Measurements from ENCODE around the gene KANSL2. TPM values are rescaled to one million over a fixed set of nuclear protein-coding genes. Genes with fewer than 3 reads are reported as not detected.

The KANSL2 gene
- total and polyA plus RNA-seq, 2 of the 13 experiments (the other 11 are each of a cell fraction or from before 2014, with no cell fraction given) = 24.1 to 41.3 TPM

- no peak for TF ChIP-seq ZKSCAN5 (CRISPR knock-in tag; IDR thresholded peaks at IDR 0.05)
- no peak for TF ChIP-seq TRIM22 (IDR thresholded peaks at IDR 0.05)
- TF ChIP-seq ZNF788 (CRISPR knock-in tag; IDR thresholded peaks at IDR 0.05; ENCODE audit: borderline replicate concordance) = peak; percentile 58; the same call in 1 of the 2 replicates
- peak; percentile 96 for TF ChIP-seq ZNF781 (CRISPR knock-in tag; IDR thresholded peaks at IDR 0.05; ENCODE audit: borderline replicate concordance, not compliant biosample characterization)
- TF ChIP-seq ZBTB20 (CRISPR knock-in tag; IDR thresholded peaks at IDR 0.05; ENCODE audit: borderline replicate concordance, low read depth) = peak; percentile 57; the same call in 1 of the 2 replicates
- TF ChIP-seq ZNF776 (CRISPR knock-in tag; IDR thresholded peaks at IDR 0.05) = peak; percentile 93
- no peak for TF ChIP-seq ZNF235 (CRISPR knock-in tag; IDR thresholded peaks at IDR 0.05; ENCODE audit: borderline replicate concordance)
- TF ChIP-seq ARNT (IDR thresholded peaks at IDR 0.05) = no peak
- peak; percentile 95 for TF ChIP-seq ZNF230 (CRISPR knock-in tag; IDR thresholded peaks at IDR 0.05)
- peak; percentile 90 for TF ChIP-seq KLF11 (CRISPR knock-in tag; IDR thresholded peaks at IDR 0.05)
- TF ChIP-seq ZNF350 (CRISPR knock-in tag; IDR thresholded peaks at IDR 0.05; ENCODE audit: borderline replicate concordance, low read depth) = peak; percentile 87
- TF ChIP-seq NCOR1 (IDR thresholded peaks at IDR 0.05; ENCODE audit: borderline replicate concordance, low read length) = peak; percentile 55; the same call in 1 of the 2 replicates
- 0 out of 2 replicates have a peak, but pooled peaks have one; percentile 75 for TF ChIP-seq ZNF576 (CRISPR knock-in tag; IDR thresholded peaks at IDR 0.05)
- peak; percentile 84 for TF ChIP-seq PBX2 (CRISPR knock-in tag; IDR thresholded peaks at IDR 0.05)
- 0 out of 2 replicates have a peak, but pooled peaks have one; percentile 17 for TF ChIP-seq ATF7-NPFF (CRISPR knock-in tag; IDR thresholded peaks at IDR 0.05; ENCODE audit: low read depth)
- no peak for TF ChIP-seq GLMP (CRISPR knock-in tag; IDR thresholded peaks at IDR 0.05; ENCODE audit: borderline replicate concordance)
- no peak; the same call in 1 of the 2 replicates for TF ChIP-seq ZC3H13 (CRISPR knock-in tag; IDR thresholded peaks at IDR 0.05)
- TF ChIP-seq GFI1 (CRISPR knock-in tag; IDR thresholded peaks at IDR 0.05; ENCODE audit: borderline replicate concordance) = no peak; the same call in 1 of the 2 replicates
- TF ChIP-seq ZNF775 (CRISPR knock-in tag; IDR thresholded peaks at IDR 0.05; ENCODE audit: borderline replicate concordance) = peak; percentile 76
- TF ChIP-seq MATR3 (CRISPR knock-in tag; IDR thresholded peaks at IDR 0.05) = no peak
- peak; percentile 85; the same call in 1 of the 2 replicates for TF ChIP-seq KLF15 (CRISPR knock-in tag; IDR thresholded peaks at IDR 0.05; ENCODE audit: borderline replicate concordance)
- no peak for TF ChIP-seq ZBTB14 (CRISPR knock-in tag; IDR thresholded peaks at IDR 0.05)
- no peak for TF ChIP-seq CHD2 (IDR thresholded peaks at IDR 0.05; ENCODE audit: low read depth, low read length)
- TF ChIP-seq GZF1 (CRISPR knock-in tag; IDR thresholded peaks at IDR 0.05) = peak; percentile 84; the same call in 1 of the 2 replicates
- TF ChIP-seq ADNP (CRISPR knock-in tag; IDR thresholded peaks at IDR 0.05) = no peak
Measured at GRCh38 chr12:48681710-48682532, at the start of gene KANSL2 (continued).
